PFSK-1 (cell line): ENCODE data around the gene CPSF7.

Experiments used
- POLR2AphosphoS5 ChIP-seq: IDR thresholded peaks from 2 replicates; pipeline ENCODE4 v1.6.1; 2012; ENCODE audit warnings: low read depth, mild to moderate bottlenecking, control low read depth, low read length, moderate library complexity
- SIN3A ChIP-seq: IDR thresholded peaks from 2 replicates; pipeline ENCODE4 v1.6.1; 2012; ENCODE audit warnings: mild to moderate bottlenecking, low read length, moderate library complexity, borderline replicate concordance; ENCODE audit not compliant: insufficient read depth
- TAF1 ChIP-seq: IDR thresholded peaks from 2 replicates; pipeline ENCODE4 v1.6.1; 2012; ENCODE audit warnings: low read length, control low read depth, borderline replicate concordance; ENCODE audit not compliant: insufficient read depth
- TF ChIP-seq, protein P1 (sequence below), 2 experiments: IDR thresholded peaks; 2 replicates each; pipeline versions ENCODE4 v1.6.1 to v1.8.0; 2011 to 2012; ENCODE audit warnings: low read depth in 2 of 2, low read length in 2 of 2, control low read depth in 1 of 2, inconsistent platforms in 1 of 2, mild to moderate bottlenecking in 1 of 2, moderate library complexity in 1 of 2; ENCODE audit not compliant: insufficient read depth in 1 of 2

DNA sequence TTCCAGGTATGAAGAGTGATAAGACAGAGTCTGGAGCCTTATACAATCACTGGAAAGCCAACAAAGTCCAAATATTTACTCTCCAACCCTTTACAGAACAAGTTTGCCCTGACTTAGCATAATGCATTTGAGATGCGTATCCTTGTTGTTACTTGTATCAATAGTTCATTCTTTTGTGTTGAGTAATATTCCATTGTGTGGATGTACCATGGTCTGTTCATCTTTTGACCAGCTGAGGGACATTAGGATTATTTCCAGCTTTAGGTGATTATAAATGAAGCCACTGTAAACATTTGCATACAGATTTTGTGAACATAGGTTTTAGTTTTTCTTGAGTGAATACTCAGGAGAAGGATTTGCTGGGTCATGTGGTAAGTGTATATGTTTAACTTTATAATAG lies 9.8 kb upstream of the CPSF7 start:
- TF ChIP-seq POLR2AphosphoS5 = no peak
- no peak for TF ChIP-seq SIN3A
- TF ChIP-seq TAF1 = no peak
- TF ChIP-seq, protein P1, sequence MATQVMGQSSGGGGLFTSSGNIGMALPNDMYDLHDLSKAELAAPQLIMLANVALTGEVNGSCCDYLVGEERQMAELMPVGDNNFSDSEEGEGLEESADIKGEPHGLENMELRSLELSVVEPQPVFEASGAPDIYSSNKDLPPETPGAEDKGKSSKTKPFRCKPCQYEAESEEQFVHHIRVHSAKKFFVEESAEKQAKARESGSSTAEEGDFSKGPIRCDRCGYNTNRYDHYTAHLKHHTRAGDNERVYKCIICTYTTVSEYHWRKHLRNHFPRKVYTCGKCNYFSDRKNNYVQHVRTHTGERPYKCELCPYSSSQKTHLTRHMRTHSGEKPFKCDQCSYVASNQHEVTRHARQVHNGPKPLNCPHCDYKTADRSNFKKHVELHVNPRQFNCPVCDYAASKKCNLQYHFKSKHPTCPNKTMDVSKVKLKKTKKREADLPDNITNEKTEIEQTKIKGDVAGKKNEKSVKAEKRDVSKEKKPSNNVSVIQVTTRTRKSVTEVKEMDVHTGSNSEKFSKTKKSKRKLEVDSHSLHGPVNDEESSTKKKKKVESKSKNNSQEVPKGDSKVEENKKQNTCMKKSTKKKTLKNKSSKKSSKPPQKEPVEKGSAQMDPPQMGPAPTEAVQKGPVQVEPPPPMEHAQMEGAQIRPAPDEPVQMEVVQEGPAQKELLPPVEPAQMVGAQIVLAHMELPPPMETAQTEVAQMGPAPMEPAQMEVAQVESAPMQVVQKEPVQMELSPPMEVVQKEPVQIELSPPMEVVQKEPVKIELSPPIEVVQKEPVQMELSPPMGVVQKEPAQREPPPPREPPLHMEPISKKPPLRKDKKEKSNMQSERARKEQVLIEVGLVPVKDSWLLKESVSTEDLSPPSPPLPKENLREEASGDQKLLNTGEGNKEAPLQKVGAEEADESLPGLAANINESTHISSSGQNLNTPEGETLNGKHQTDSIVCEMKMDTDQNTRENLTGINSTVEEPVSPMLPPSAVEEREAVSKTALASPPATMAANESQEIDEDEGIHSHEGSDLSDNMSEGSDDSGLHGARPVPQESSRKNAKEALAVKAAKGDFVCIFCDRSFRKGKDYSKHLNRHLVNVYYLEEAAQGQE (IDR thresholded peaks at IDR 0.05; ENCODE audit: insufficient read depth in 1 of 2, low read depth in 2 of 2, low read length in 2 of 2) = no peak
